Fibroblast of the conjunctiva (primary cell): Measurements from ENCODE around the gene POLR1E.

ENCODE experiments used
- DNase-seq: peaks from one replicate; pipeline ENCODE4 v3.0.0-alpha.2; 2010; ENCODE audit warnings: low read depth

The POLR1E gene

DNA sequence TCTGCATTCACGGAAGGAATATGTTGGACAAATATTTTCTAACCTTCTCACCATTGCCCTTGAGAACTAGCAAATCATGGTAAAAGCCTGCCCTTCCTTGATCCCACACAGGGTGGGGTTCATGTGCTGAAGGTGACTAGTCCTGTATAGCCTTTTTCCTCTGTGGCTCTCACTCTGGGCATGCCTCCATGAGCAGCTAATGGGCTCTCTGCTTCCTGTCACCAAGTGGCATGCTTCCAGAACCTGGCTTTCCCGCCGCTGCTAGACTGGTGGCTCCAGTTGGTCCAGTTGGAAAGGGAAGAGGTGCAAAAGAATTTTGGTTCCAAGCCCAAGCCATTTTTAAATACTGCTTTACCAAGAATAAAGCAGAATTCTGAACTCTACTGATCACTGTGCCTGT is 54.9 kb downstream of the POLR1E start:
- no peak for DNase-seq

DNA sequence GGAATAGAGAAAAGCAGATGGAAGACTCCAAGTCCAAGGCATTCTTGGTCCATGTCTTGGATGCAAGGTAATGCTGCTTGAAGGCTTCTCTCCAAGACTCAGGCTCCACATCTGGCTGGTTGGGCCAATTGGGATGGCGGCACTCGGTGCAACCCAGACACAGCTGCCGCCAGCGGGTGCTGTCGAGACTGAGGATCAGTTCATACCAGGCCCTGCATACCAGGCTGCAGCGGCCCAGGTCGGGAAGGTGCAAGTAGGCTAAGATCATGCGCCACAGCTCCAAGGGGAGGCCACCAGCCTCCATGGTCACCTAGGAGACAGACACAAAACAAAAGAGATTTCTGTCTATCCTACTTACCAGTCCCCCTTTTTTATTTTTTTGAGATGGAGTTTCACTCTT is 55.7 kb downstream of the POLR1E start:
- DNase-seq = no peak

DNA sequence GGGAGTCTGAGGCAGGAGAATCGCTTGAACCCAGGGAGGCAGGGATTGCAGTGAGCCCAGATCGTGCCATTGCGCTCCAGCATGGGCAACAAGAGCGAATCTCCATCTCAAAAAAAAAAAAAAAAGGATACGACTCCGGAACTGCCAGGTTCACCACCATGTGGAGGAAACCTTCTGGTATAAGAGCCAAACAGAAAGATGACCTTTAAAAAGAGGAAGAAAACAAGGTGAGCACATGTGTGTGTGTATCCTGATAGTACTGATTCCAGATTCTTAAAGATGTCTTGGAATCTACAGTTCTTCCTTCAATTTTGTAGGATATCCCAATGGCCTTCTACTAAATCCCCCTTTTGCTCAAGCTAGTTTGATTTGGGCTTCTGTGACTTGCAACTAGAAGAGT is 56.7 kb downstream of the POLR1E start:
- DNase-seq = no peak

DNA sequence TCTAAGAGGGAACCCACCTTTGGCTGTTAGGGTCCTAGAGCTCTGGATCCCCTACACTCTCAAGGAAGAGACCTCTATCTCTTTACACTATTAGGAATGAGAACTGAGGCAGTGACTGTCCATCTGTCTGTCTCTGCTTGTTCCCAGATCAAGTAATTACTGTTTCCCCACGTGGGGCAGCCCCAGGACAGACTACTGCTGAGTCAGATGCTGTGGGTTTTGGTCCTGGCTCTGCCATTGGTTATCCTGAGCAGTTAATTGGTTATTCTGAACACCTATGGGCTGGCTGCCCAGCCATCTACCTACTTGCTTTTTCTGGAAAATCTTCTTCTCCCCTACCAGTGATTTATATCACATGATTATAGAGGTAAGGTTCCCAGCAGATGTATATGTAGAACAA is 57.1 kb downstream of the POLR1E start:
- DNase-seq = no peak

DNA sequence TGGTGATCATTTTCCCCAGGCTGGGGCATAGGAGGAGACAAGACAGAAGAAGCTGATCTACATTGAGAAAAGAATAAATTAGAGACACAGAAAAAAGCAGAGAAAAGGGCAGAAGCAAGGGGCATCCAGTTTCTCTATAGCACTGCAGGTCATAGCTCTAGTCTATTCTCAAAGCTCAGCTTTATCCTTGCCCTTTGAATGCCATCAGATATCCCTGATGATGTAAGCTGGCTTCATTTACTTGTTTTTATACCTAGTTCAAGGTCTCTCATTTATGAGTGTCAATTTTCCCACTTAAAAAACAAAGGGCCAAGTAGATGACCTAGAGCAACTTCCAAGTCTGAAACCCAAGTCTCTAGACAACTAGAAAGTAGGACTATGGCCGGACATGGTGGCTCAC is 57.7 kb downstream of the POLR1E start:
- DNase-seq = no peak

DNA sequence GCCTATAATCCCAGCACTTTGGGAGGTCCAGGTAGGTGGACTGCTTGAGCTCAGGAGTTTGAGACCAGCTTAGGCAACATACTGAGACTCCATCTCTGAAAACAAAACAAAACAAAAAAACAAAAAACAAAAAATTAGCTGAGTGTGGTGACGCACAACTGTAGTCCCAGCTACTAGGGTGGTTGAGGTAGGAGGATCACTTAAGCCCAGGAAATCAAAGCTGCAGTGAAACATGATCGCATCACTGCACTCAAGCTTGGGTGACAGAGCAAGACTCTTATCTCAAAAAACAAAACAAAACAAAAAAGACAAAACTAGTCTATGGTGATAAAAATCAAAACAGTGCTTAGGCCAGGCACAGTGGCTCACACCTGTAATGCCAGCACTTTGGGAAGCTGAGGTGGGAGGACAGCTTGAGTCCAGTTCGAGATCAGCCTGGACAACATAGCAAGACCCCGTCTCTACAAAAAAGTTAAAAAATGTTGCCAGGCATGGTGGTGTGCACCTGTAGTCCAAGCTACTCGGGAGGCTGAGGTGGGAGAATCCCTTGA is 61.7 kb downstream of the POLR1E start:
- no peak for DNase-seq

DNA sequence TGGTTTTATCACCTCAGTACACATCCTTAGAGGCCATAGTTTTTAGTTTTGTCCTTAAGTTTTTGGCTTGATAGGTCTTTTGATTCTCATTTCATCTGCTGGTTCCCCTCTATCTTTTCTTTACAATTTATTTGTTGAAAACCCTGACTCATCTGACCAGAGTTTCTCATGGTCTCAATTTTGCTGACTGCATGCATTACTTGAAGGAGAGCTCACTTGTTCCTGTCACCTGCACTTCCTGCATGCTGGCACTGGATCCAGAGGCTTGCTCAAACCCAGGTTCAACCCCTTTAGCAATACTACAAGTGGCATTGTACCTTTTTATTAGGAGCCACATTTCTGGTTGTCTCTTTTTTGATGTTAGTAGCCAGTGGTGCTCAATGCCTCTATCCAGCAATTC is 63.8 kb downstream of the POLR1E start:
- no peak for DNase-seq

DNA sequence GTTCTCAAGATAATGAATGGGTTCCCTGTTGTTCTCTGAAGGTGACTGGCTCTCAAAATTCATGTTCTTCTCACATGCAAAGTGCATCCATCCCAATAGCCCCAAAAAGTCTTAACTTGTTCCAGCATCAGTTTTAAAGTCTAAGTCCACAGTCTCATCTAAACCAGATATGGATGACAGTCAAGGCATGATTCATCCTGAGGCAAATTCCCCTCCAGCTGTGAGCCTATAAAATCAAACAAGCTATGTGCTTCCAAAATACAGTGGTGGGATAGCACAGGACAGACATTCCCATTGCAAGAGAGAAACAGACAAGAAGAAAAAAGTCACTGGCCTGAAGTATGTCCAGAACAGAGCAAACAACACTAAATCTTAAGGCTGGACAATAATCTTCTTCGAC is 65.0 kb downstream of the POLR1E start:
- no peak for DNase-seq

DNA sequence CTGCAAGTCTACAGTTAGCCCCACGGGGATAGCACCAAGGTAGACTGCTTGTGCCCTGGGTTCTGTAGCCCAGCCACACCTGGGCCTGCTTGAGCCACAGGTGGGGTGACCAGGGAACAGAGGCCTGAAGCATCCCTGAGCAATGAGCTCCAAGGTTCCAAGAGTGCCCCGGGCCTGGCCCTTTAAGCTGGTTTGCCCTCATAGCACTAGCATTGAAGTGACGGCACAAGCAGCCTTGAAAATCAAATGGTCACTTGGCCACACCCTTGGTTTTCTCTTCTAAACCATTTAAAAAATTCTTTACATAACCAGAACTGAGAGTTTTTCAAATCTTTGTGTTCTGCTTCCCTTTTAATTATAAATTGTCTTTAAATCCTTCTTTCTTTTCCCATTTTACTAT is 65.7 kb downstream of the POLR1E start:
- no peak for DNase-seq

DNA sequence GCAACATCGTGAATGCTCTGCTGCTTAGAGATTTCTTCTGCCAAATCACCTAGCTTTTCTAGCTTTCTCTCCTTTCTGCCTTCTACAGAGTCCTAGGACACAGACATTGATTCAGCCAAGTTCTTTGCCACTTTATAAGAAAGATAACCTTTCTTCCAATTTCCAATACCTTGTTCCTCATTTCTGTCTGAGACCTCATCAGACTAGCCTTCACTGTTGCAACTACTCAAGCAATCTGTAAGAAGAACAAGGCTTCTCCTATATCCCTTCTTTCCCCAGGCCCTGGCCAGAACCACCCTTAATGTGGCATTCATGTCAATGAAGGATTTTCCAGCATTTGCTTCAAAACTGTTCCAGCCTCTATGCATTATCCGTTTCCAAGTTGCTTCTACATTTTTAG is 66.1 kb downstream of the POLR1E start:
- no peak for DNase-seq
